Spleen (tissue), 7 donors: ENCODE results near the gene LAMA4.

Experiments
- CTCF ChIP-seq, 11 experiments: fragments of 200-600 bp in 7 of 11; fragments of 450-650 bp in 4 of 11; sonication (generic) in 4 of 11; IDR thresholded peaks in 8 of 11; conservative IDR thresholded peaks in 3 of 11; 1 replicate in 7 of 11; 2 replicates in 4 of 11; pipeline versions ENCODE4 v1.4.0 to v1.8.0; 2016 to 2021; ENCODE audit warnings: antibody characterized with exemption in 11 of 11, inconsistent platforms in 4 of 11, mild to moderate bottlenecking in 1 of 11
- POLR2A ChIP-seq, 3 donors: fragments of 450-650 bp; IDR thresholded peaks; one replicate each; pipeline ENCODE4 v1.5.1; 2017; ENCODE audit warnings: antibody characterized with exemption in 3 of 3, mild to moderate bottlenecking in 1 of 3
- POLR2AphosphoS5 ChIP-seq, 3 donors: sonication (generic); formaldehyde crosslinking; IDR thresholded peaks; one replicate each; pipeline ENCODE4 v1.5.1; 2017; ENCODE audit warnings: antibody characterized with exemption in 3 of 3
- donor health status: DM: no; HTN: no; CAD: no; lungs with moderate emphysema.
- donor health status: DM: no; HTN: no; CAD: no.
- donor health status: DM: no; HTN: no; CAD: no.

GRCh38 chr6:112156668-112157067 lies 97.7 kb downstream of the LAMA4 start:
- no peak for TF ChIP-seq CTCF (IDR thresholded peaks at IDR 0.05 in 8 of 11, conservative IDR thresholded peaks at IDR 0.05 in 3 of 11)
- TF ChIP-seq POLR2A (IDR thresholded peaks at IDR 0.05): no peak
- no peak for TF ChIP-seq POLR2AphosphoS5 (IDR thresholded peaks at IDR 0.05)
